Loucy (cell line): Measurements from ENCODE around the gene PSMD2.

ENCODE experiments used
- H2AFZ ChIP-seq: fragments of 200-600 bp; sonication (generic); 2 replicates; pipeline ENCODE4 v1.6.0; 2016; ENCODE audit warnings: antibody characterized with exemption, mild to moderate bottlenecking, low read length, moderate library complexity
- H3F3A ChIP-seq: fragments of 200-600 bp; 2 replicates; pipeline ENCODE4 v1.6.0; 2016; ENCODE audit warnings: antibody characterized with exemption, low read depth, mild to moderate bottlenecking
- H3K27me3 ChIP-seq: fragments of 200-600 bp; sonication (generic); 2 replicates; pipeline ENCODE4 v1.6.1; 2014; ENCODE audit warnings: low read length, mild to moderate bottlenecking; ENCODE audit not compliant: insufficient read depth, poor library complexity, severe bottlenecking
- H3K36me3 ChIP-seq: fragments of 200-600 bp; sonication (generic); 2 replicates; pipeline ENCODE4 v1.6.1; 2016; ENCODE audit warnings: low read length; ENCODE audit not compliant: insufficient read depth
- H3K4me1 ChIP-seq: fragments of 200-600 bp; sonication (generic); 2 replicates; pipeline ENCODE4 v1.5.1; 2014; ENCODE audit warnings: low read length, mild to moderate bottlenecking; ENCODE audit not compliant: insufficient read depth, poor library complexity, severe bottlenecking
- H3K4me2 ChIP-seq: fragments of 200-600 bp; sonication (generic); 2 replicates; pipeline ENCODE4 v1.6.0; 2014; ENCODE audit warnings: antibody characterized with exemption, low read length, low read depth, mild to moderate bottlenecking; ENCODE audit not compliant: poor library complexity, severe bottlenecking
- H3K4me3 ChIP-seq: fragments of 200-600 bp; sonication (generic); 2 replicates; pipeline ENCODE4 v1.5.1; 2014; ENCODE audit warnings: low read length, mild to moderate bottlenecking, mixed read lengths; ENCODE audit not compliant: poor library complexity, severe bottlenecking
- H3K79me2 ChIP-seq: fragments of 200-600 bp; sonication (generic); 2 replicates; pipeline ENCODE4 v1.6.1; 2014; ENCODE audit warnings: low read length; ENCODE audit not compliant: insufficient read depth
- H3K9ac ChIP-seq: fragments of 200-600 bp; sonication (generic); 2 replicates; pipeline ENCODE4 v1.6.0; 2014; ENCODE audit warnings: mild to moderate bottlenecking, low read depth, low read length, moderate library complexity; ENCODE audit not compliant: poor library complexity, severe bottlenecking
- H3K9me2 ChIP-seq: fragments of 200-600 bp; sonication (generic); replicated peaks from 2 replicates; pipeline ENCODE4 v1.6.1; 2016; ENCODE audit warnings: low read depth, low read length, mixed read lengths
- H3K9me3 ChIP-seq: fragments of 200-600 bp; sonication (generic); 2 replicates; pipeline ENCODE4 v1.6.1; 2014; ENCODE audit warnings: mild to moderate bottlenecking, antibody characterized with exemption, low read length, low read depth; ENCODE audit not compliant: insufficient read depth
- H4K20me1 ChIP-seq: fragments of 200-600 bp; sonication (generic); 2 replicates; pipeline ENCODE4 v1.6.0; 2014; ENCODE audit warnings: antibody characterized with exemption, low read length, mild to moderate bottlenecking; ENCODE audit not compliant: insufficient read depth, poor library complexity, severe bottlenecking
- CTCF ChIP-seq: fragments of 200-600 bp; sonication (generic); conservative IDR thresholded peaks from 2 replicates; pipeline ENCODE4 v1.5.1; 2014; ENCODE audit warnings: mild to moderate bottlenecking, antibody characterized with exemption, low read length
- EZH2phosphoT487 ChIP-seq: fragments of 200-600 bp; IDR thresholded peaks from 2 replicates; pipeline ENCODE4 v1.6.1; 2018; ENCODE audit warnings: antibody characterized with exemption, mild to moderate bottlenecking, moderate library complexity, borderline replicate concordance

Gene PSMD2

DNA sequence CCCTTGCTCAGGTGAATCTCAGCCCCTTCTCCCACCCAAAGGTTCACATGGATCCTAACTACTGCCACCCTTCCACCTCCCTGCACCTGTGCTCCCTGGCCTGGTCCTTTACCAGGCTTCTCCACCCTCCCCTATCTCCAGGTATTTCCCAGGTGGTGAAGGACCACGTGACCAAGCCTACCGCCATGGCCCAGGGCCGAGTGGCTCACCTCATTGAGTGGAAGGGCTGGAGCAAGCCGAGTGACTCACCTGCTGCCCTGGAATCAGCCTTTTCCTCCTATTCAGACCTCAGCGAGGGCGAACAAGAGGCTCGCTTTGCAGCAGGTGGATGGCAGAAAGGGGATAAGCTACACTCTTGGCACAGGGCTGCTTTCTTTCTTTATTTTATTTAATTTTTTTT, 42.9 kb downstream of the PSMD2 start:
- no peak overlapping the region for H3K9ac ChIP-seq
- H2AFZ ChIP-seq, result no peak overlapping the region
- H3K27me3 ChIP-seq, result no peaks in the 10 kb centered on the region
- no peak overlapping the region for H3K4me2 ChIP-seq
- TF ChIP-seq CTCF, result no peak
- TF ChIP-seq EZH2phosphoT487, result no peak
- H3K4me1 ChIP-seq, result peaks cover 7% of the 10 kb centered on the region
- no peak overlapping the region for H3K4me3 ChIP-seq
- H3F3A ChIP-seq, result no peaks in the 10 kb centered on the region
- no peaks in the 10 kb centered on the region for H3K9me3 ChIP-seq
- H4K20me1 ChIP-seq, result no peaks in the 10 kb centered on the region
- no peaks in the 10 kb centered on the region for H3K36me3 ChIP-seq
- H3K9me2 ChIP-seq, result no peaks in the 10 kb centered on the region
- H3K79me2 ChIP-seq, result no peaks in the 10 kb centered on the region

DNA sequence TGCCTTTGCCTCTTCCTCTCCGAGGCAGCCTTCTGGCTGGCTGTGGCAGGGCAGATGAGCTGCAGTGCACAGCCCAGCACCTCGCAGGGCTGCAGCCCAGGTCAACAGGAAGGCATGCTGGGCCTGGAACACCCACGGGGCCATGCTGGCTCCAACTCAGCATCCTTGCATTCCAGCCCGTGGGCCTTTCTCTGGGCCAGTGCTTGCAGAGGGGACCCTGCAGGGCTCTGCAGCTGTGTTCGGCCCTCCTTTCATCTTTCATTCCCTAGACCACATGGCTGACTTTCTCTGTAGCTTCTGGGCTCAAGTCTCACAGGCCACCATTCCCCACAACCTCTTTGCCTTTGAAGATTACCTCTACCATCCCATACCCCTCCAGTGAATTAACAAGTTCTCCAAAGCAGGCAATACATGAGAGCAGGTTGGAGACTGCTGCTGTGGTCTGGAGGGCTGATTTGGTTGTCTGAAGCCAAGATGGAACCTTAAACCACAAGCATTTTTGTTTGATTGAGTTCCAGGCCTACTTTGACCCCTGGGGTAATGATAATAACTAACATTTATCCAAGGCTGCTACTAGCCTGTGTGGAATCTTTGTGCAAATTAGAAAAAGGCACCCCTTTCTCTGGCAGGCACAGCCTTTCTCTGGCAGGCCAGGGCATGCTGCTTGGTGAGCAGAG, 44.3 kb downstream of the PSMD2 start:
- Histone ChIP-seq H3K36me3 (no peaks in the 10 kb centered on the region), H3K4me3 (no peak overlapping the region), H3K4me1 (peaks cover 7% of the 10 kb centered on the region), H3K4me2 (no peak overlapping the region), H4K20me1 (no peaks in the 10 kb centered on the region), H2AFZ (no peak overlapping the region), H3K27me3 (no peaks in the 10 kb centered on the region), H3K9ac (no peak overlapping the region), H3K9me2 (no peaks in the 10 kb centered on the region), H3K9me3 (no peaks in the 10 kb centered on the region), H3F3A (no peaks in the 10 kb centered on the region), H3K79me2 (no peaks in the 10 kb centered on the region)
- TF ChIP-seq EZH2phosphoT487 (no peak), CTCF (no peak)

DNA sequence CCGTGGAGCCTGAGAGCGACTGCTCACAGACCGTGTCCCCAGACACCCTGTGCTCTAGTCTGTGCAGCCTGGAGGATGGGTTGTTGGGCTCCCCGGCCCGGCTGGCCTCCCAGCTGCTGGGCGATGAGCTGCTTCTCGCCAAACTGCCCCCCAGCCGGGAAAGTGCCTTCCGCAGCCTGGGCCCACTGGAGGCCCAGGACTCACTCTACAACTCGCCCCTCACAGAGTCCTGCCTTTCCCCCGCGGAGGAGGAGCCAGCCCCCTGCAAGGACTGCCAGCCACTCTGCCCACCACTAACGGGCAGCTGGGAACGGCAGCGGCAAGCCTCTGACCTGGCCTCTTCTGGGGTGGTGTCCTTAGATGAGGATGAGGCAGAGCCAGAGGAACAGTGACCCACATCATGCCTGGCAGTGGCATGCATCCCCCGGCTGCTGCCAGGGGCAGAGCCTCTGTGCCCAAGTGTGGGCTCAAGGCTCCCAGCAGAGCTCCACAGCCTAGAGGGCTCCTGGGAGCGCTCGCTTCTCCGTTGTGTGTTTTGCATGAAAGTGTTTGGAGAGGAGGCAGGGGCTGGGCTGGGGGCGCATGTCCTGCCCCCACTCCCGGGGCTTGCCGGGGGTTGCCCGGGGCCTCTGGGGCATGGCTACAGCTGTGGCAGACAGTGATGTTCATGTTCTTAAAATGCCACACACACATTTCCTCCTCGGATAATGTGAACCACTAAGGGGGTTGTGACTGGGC, 45.7 kb downstream of the PSMD2 start:
- no peaks in the 10 kb centered on the region for H4K20me1 ChIP-seq
- H3K36me3 ChIP-seq, result no peaks in the 10 kb centered on the region
- H3K4me2 ChIP-seq, result no peak overlapping the region
- H3K9me3 ChIP-seq, result no peaks in the 10 kb centered on the region
- no peak overlapping the region for H3K4me3 ChIP-seq
- TF ChIP-seq CTCF (no peak), EZH2phosphoT487 (no peak)
- no peaks in the 10 kb centered on the region for H3F3A ChIP-seq
- no peak overlapping the region for H3K9ac ChIP-seq
- H3K9me2 ChIP-seq, result no peaks in the 10 kb centered on the region
- peaks cover 7% of the 10 kb centered on the region for H3K4me1 ChIP-seq
- H3K27me3 ChIP-seq, result no peaks in the 10 kb centered on the region
- H3K79me2 ChIP-seq, result no peaks in the 10 kb centered on the region
- H2AFZ ChIP-seq, result no peak overlapping the region
